IMR-90 (cell line): ENCODE measurements around the gene AUTS2. TPM values are rescaled to one million over a fixed set of nuclear protein-coding genes. Genes with fewer than 3 reads are reported as not detected.

ENCODE experiments used
- ATAC-seq: fragments of 200-7000 bp; cut with Tn5 transposase; 2 replicates; pipeline ENCODE4 v1.9.1; 2020; ENCODE audit warnings: low read depth, mild to moderate bottlenecking, moderate library complexity
- BruUV-seq: library from RNA; stranded (reverse); fragments of 400-500 nt; replicated peaks from 2 replicates; lab custom pipeline; 2021; lab: Mats Ljungman, UMichigan
- CTCF ChIA-PET: fragments of 300-600 bp; formaldehyde crosslinking; extraction: SDS; loops from one replicate; lab custom pipeline; 2021; ENCODE audit warnings: antibody characterized with exemption; lab: Yijun Ruan, JAX
- POLR2A ChIA-PET: fragments of 300-600 bp; sonication (Branson Sonifier 250); formaldehyde crosslinking; loops from one replicate; lab custom pipeline; 2022; ENCODE audit warnings: antibody characterized with exemption; ENCODE audit not compliant: unreplicated experiment; lab: Charles Lee
- DNase-seq: peaks from one replicate; pipeline ENCODE4 v3.0.0; 2013
- H2AFZ ChIP-seq: replicated peaks from 2 replicates; pipeline ENCODE3; 2013; ENCODE audit warnings: low read length, mild to moderate bottlenecking; ENCODE audit not compliant: poor library complexity
- H2AK5ac ChIP-seq: 2 replicates; pipeline ENCODE4 v1.6.1; 2013; ENCODE audit warnings: low read depth, low read length, inconsistent platforms
- H2AK9ac ChIP-seq: replicated peaks from 2 replicates; pipeline ENCODE3; 2013; ENCODE audit warnings: mild to moderate bottlenecking, low read depth, low read length, moderate library complexity; ENCODE audit not compliant: poor library complexity
- H2BK120ac ChIP-seq: 2 replicates; pipeline ENCODE4 v1.6.1; 2013; ENCODE audit warnings: low read depth, low read length, inconsistent platforms
- H2BK15ac ChIP-seq: 3 replicates; pipeline ENCODE4 v1.6.1; 2013; ENCODE audit warnings: low read depth, low read length, inconsistent platforms
- H2BK20ac ChIP-seq: 2 replicates; pipeline ENCODE4 v1.6.1; 2013; ENCODE audit warnings: low read depth, mild to moderate bottlenecking, inconsistent platforms, low read length, moderate library complexity
- H2BK5ac ChIP-seq: 2 replicates; pipeline ENCODE4 v1.6.1; 2013; ENCODE audit warnings: mild to moderate bottlenecking, low read depth, low read length, inconsistent platforms; ENCODE audit not compliant: poor library complexity, severe bottlenecking
- H3K14ac ChIP-seq: replicated peaks from 2 replicates; pipeline ENCODE4 v1.6.1; 2013; ENCODE audit warnings: low read depth, low read length, inconsistent platforms
- H3K18ac ChIP-seq: 2 replicates; pipeline ENCODE4 v1.6.1; 2013; ENCODE audit warnings: low read depth, low read length, control low read depth
- H3K23ac ChIP-seq: 2 replicates; pipeline ENCODE4 v1.6.1; 2013; ENCODE audit warnings: low read depth, low read length, inconsistent platforms
- H3K27ac ChIP-seq: 2 replicates; pipeline ENCODE4 v1.5.1; 2013; ENCODE audit warnings: mild to moderate bottlenecking, control low read depth, low read length; ENCODE audit not compliant: insufficient read depth
- H3K27me3 ChIP-seq: 2 replicates; pipeline ENCODE4 v1.6.1; 2013; ENCODE audit warnings: low read length; ENCODE audit not compliant: control insufficient read depth, insufficient read depth
- H3K36me3 ChIP-seq: 2 replicates; pipeline ENCODE4 v1.6.1; 2013; ENCODE audit warnings: low read length, mixed read lengths; ENCODE audit not compliant: control insufficient read depth, insufficient read depth
- H3K4ac ChIP-seq: 2 replicates; pipeline ENCODE4 v1.6.1; 2013; ENCODE audit warnings: low read depth, low read length, inconsistent platforms
- H3K4me1 ChIP-seq: 2 replicates; pipeline ENCODE4 v1.6.1; 2013; ENCODE audit warnings: low read length, mixed read lengths; ENCODE audit not compliant: control insufficient read depth, insufficient read depth
- H3K4me2 ChIP-seq: 2 replicates; pipeline ENCODE4 v1.6.1; 2013; ENCODE audit warnings: low read depth, mild to moderate bottlenecking, control low read depth, low read length, moderate library complexity
- H3K4me3 ChIP-seq: 2 replicates; pipeline ENCODE4 v1.5.1; 2013; ENCODE audit warnings: low read depth, mild to moderate bottlenecking, control low read depth, low read length, moderate library complexity; ENCODE audit not compliant: insufficient read depth
- H3K56ac ChIP-seq: 2 replicates; pipeline ENCODE4 v1.6.1; 2013; ENCODE audit warnings: low read length, inconsistent platforms; ENCODE audit not compliant: insufficient read depth; ENCODE audit errors: extremely low read depth
- H3K79me1 ChIP-seq, 2 experiments: 2 replicates each; pipeline ENCODE4 v1.6.1; 2013; ENCODE audit warnings: low read length in 2 of 2, inconsistent platforms in 1 of 2, low read depth in 1 of 2
- H3K9ac ChIP-seq: 2 replicates; pipeline ENCODE4 v1.6.1; 2013; ENCODE audit warnings: low read depth, low read length, control low read depth
- H3K9me1 ChIP-seq: 2 replicates; pipeline ENCODE4 v1.6.1; 2013; ENCODE audit warnings: low read length, inconsistent platforms; ENCODE audit not compliant: insufficient read depth
- H3K9me3 ChIP-seq: 2 replicates; pipeline ENCODE4 v1.6.1; 2013; ENCODE audit warnings: low read length; ENCODE audit not compliant: control insufficient read depth, insufficient read depth
- H4K20me1 ChIP-seq: 2 replicates; pipeline ENCODE4 v1.6.1; 2013; ENCODE audit warnings: low read length, inconsistent platforms; ENCODE audit not compliant: insufficient read depth
- H4K5ac ChIP-seq: 2 replicates; pipeline ENCODE4 v1.6.1; 2013; ENCODE audit warnings: mild to moderate bottlenecking, low read depth, low read length, control low read depth
- H4K8ac ChIP-seq, 2 experiments: 2 replicates each; pipeline ENCODE4 v1.6.1; 2013; ENCODE audit warnings: low read depth in 2 of 2, low read length in 2 of 2, control low read depth in 1 of 2, inconsistent platforms in 1 of 2
- H4K91ac ChIP-seq: 2 replicates; pipeline ENCODE4 v1.6.1; 2013; ENCODE audit warnings: low read depth, low read length, inconsistent platforms; ENCODE audit not compliant: insufficient read depth
- CHD1 ChIP-seq: IDR thresholded peaks from 2 replicates; pipeline ENCODE4 v1.6.1; 2012; ENCODE audit warnings: low read depth, low read length, improper control_type of control experiment
- ELK1 ChIP-seq: fragments of 150-350 bp; IDR thresholded peaks from 2 replicates; pipeline ENCODE4 v1.6.1; 2016; ENCODE audit warnings: low read depth, mild to moderate bottlenecking, low read length, moderate library complexity, borderline replicate concordance
- MAZ ChIP-seq: IDR thresholded peaks from 2 replicates; pipeline ENCODE4 v1.6.1; 2012; ENCODE audit warnings: low read depth, mild to moderate bottlenecking, low read length, improper control_type of control experiment, moderate library complexity, borderline replicate concordance
- POLR2A ChIP-seq: IDR thresholded peaks from 2 replicates; pipeline ENCODE4 v1.6.1; 2012; ENCODE audit warnings: mild to moderate bottlenecking, low read depth, low read length
- RCOR1 ChIP-seq: IDR thresholded peaks from 2 replicates; pipeline ENCODE4 v1.6.1; 2012; ENCODE audit warnings: mild to moderate bottlenecking, low read length, improper control_type of control experiment; ENCODE audit not compliant: insufficient replicate concordance
- WGBS, 2 experiments: methylation state at CpG; one replicate each; pipeline versions ENCODE4 v1.1.5 to v1.1.7; 2013; ENCODE audit warnings: missing lambda C conversion rate in 2 of 2; ENCODE audit not compliant: insufficient read length in 1 of 2; ENCODE audit errors: extremely low coverage in 2 of 2; 5-methylcytosine and 5-hydroxymethylcytosine counted together
- dilution Hi-C: fragments of 300-500 bp; cut with HindIII; formaldehyde crosslinking; loops from one replicate; pipeline ENCODE4 v1.14.3; 2018; ENCODE audit warnings: low sequenced_read_pairs; ENCODE audit not compliant: unreplicated experiment
- in situ Hi-C: fragments of 300-500 bp; cut with MboI; formaldehyde crosslinking; loops from 3 replicates; pipeline ENCODE4 v1.14.3; 2019; ENCODE audit warnings: low sequenced_read_pairs, inconsistent platforms, mixed read lengths
- intact Hi-C: fragments of 100-400 bp; cut with micrococcal nuclease; formaldehyde crosslinking; loops from 2 replicates; pipeline ENCODE4 v1.10.0; 2022
- polyA plus RNA-seq, 3 experiments: library from polyadenylated mRNA; depleted of rRNA; stranded (reverse); fragments of >200 nt; gene quantifications; 2 replicates each; pipeline ENCODE4 v1.2.3, GENCODE V29; 2012; ENCODE audit warnings: low replicate concordance in 1 of 3
- total RNA-seq: library from RNA; depleted of rRNA; stranded (reverse); fragments of >200 nt; gene quantifications from 2 replicates; pipeline ENCODE4 v1.2.3, GENCODE V29; 2012

The AUTS2 gene
- total and polyA plus RNA-seq, 2 of the 4 experiments (the other 2 are of a cell fraction) = 0.90 to 3.0 TPM

GRCh38 chr7:69706070-69706469 is 107.8 kb downstream of the AUTS2 start:
- H3K9ac ChIP-seq = no peak overlapping the region

More at GRCh38 chr7:69706070-69706469, 107.8 kb downstream of the AUTS2 start:
- H3K27me3 ChIP-seq = no peaks in the 10 kb centered on the region
- dilution Hi-C loops (no loop called here), intact Hi-C loops (no loop called here), in situ Hi-C loops (no loop called here)
- H3K36me3 ChIP-seq = no peaks in the 10 kb centered on the region
- H4K91ac ChIP-seq = no peak overlapping the region
- H3K4ac ChIP-seq = no peak overlapping the region
- no peak overlapping the region for H2BK20ac ChIP-seq
- no peak overlapping the region for H2AK5ac ChIP-seq
- no peak overlapping the region for H3K14ac ChIP-seq
- ChIA-PET CTCF (no interaction called here), POLR2A (no interaction called here)
- WGBS, 2 experiments = no CpG with 5 or more reads among the region's 2 CpGs
- H3K18ac ChIP-seq = no peak overlapping the region
- H3K23ac ChIP-seq = no peak overlapping the region
- no peak overlapping the region for H3K27ac ChIP-seq
- H3K4me1 ChIP-seq = no peaks in the 10 kb centered on the region
- H3K79me1 ChIP-seq = no peaks in the 10 kb centered on the region
- H2AK9ac ChIP-seq = no peak overlapping the region
- H4K8ac ChIP-seq = no peak overlapping the region
- TF ChIP-seq ELK1 = no peak
- no peak for TF ChIP-seq MAZ
- TF ChIP-seq POLR2A = no peak
- TF ChIP-seq CHD1 = no peak
- no peak for TF ChIP-seq RCOR1
- H3K56ac ChIP-seq = no peak overlapping the region
- no peak for DNase-seq
- no peak overlapping the region for H3K4me2 ChIP-seq
- H3K9me1 ChIP-seq = no peaks in the 10 kb centered on the region
- no peaks in the 10 kb centered on the region for H3K9me3 ChIP-seq
- H2BK15ac ChIP-seq = no peak overlapping the region
- no TSS peak for BruUV-seq
- H4K20me1 ChIP-seq = no peaks in the 10 kb centered on the region
- H4K5ac ChIP-seq = no peak overlapping the region
- H2AFZ ChIP-seq = no peak overlapping the region
- H2BK120ac ChIP-seq = no peak overlapping the region
- ATAC-seq = no peak
- no peak overlapping the region for H2BK5ac ChIP-seq
- H3K4me3 ChIP-seq = no peak overlapping the region
